HepG2 (cell line): ENCODE results near the gene TREH. TPM values are rescaled to one million over a fixed set of nuclear protein-coding genes. Genes with fewer than 3 reads are reported as not detected.
A peak's percentile ranks its signal among the peaks of the same experiment; 100 is the strongest.

Experiments
- ERF ChIP-seq: IDR thresholded peaks from 2 replicates; pipeline ENCODE4 v1.6.1; 2018; ENCODE audit warnings: missing biosample characterization, missing genetic modification reagents
- GLI4 ChIP-seq: sonication (generic); formaldehyde crosslinking; IDR thresholded peaks from 2 replicates; pipeline ENCODE4 v1.5.1; 2020; ENCODE audit warnings: missing genetic modification reagents, mild to moderate bottlenecking, moderate library complexity, borderline replicate concordance
- GZF1 ChIP-seq: sonication (generic); formaldehyde crosslinking; IDR thresholded peaks from 2 replicates; pipeline ENCODE4 v1.5.1; 2020; ENCODE audit warnings: mild to moderate bottlenecking, missing genetic modification reagents
- HDAC1 ChIP-seq: sonication (generic); formaldehyde crosslinking; IDR thresholded peaks from 2 replicates; pipeline ENCODE4 v1.5.1; 2020; ENCODE audit warnings: mild to moderate bottlenecking, missing genetic modification reagents
- ISL2 ChIP-seq: sonication (generic); formaldehyde crosslinking; IDR thresholded peaks from 2 replicates; pipeline ENCODE4 v1.5.0; 2020; ENCODE audit warnings: missing genetic modification reagents
- KDM4B ChIP-seq: sonication (generic); formaldehyde crosslinking; IDR thresholded peaks from 2 replicates; pipeline ENCODE4 v1.4.0; 2020; ENCODE audit warnings: missing genetic modification reagents
- KLF6 ChIP-seq: IDR thresholded peaks from 2 replicates; pipeline ENCODE4 v1.8.0; 2016; ENCODE audit warnings: missing biosample characterization, missing genetic modification reagents
- MEIS2 ChIP-seq: sonication (generic); formaldehyde crosslinking; IDR thresholded peaks from 2 replicates; pipeline ENCODE4 v1.9.0; 2021; ENCODE audit warnings: mild to moderate bottlenecking, missing genetic modification reagents
- RBM39 ChIP-seq: fragments of 200-400 bp; formaldehyde crosslinking; IDR thresholded peaks from one replicate; pipeline ENCODE4 v1.6.1; 2018; ENCODE audit warnings: antibody characterized with exemption, mild to moderate bottlenecking, low read depth, low read length; ENCODE audit not compliant: poor library complexity, severe bottlenecking
- SMAD1 ChIP-seq: sonication (generic); formaldehyde crosslinking; IDR thresholded peaks from 2 replicates; pipeline ENCODE4 v1.4.0; 2020; ENCODE audit warnings: missing genetic modification reagents, low read depth, mild to moderate bottlenecking, borderline replicate concordance
- SOX5 ChIP-seq: IDR thresholded peaks from 2 replicates; pipeline ENCODE4 v1.6.1; 2016; ENCODE audit warnings: borderline replicate concordance
- TCF7L2 ChIP-seq: IDR thresholded peaks from 2 replicates; pipeline ENCODE4 v1.6.1; 2011; ENCODE audit warnings: mild to moderate bottlenecking, low read depth, low read length, moderate library complexity
- TP53 ChIP-seq: sonication (generic); formaldehyde crosslinking; conservative IDR thresholded peaks from 2 replicates; pipeline ENCODE4 v1.4.0; 2020; ENCODE audit warnings: missing genetic modification reagents
- ZNF841 ChIP-seq: sonication (generic); formaldehyde crosslinking; IDR thresholded peaks from 2 replicates; pipeline ENCODE4 v1.8.1; 2023; ENCODE audit warnings: missing genetic modification reagents, borderline replicate concordance
- polyA plus RNA-seq, 8 experiments: library from polyadenylated mRNA; depleted of rRNA in 3 of 8; stranded (reverse) in 7 of 8; unstranded in 1 of 8; fragments of >200 nt; fragmentation: Illumina TruSeq in 4 of 8; extraction: Trizol in 4 of 8; gene quantifications; 2 replicates each; pipeline versions ENCODE4 v1.2.1 to v1.2.3, GENCODE V29; 2011 to 2016; ENCODE audit warnings: low read depth in 4 of 8, missing spikeins in 1 of 8, mixed read lengths in 1 of 8; ENCODE audit not compliant: insufficient read depth in 1 of 8
- total RNA-seq, 5 experiments: library from RNA; depleted of rRNA; stranded (reverse); fragments of >200 nt; fragmentation: Illumina TruSeq; extraction: Trizol; gene quantifications; 2 replicates each; pipeline ENCODE4 v1.2.3, GENCODE V29; 2016; ENCODE audit warnings: low read depth in 1 of 5
- TF ChIP-seq, protein P1 (sequence below), 2 experiments: sonication (generic) in 1 of 2; formaldehyde crosslinking in 1 of 2; IDR thresholded peaks; 2 replicates each; pipeline versions ENCODE4 v1.5.1 to v1.6.1; 2011 to 2020; ENCODE audit warnings: borderline replicate concordance in 1 of 2, low read depth in 1 of 2, low read length in 1 of 2, mild to moderate bottlenecking in 1 of 2, missing genetic modification reagents in 1 of 2, moderate library complexity in 1 of 2
- TF ChIP-seq, protein P2 (sequence below): sonication (generic); formaldehyde crosslinking; IDR thresholded peaks from 2 replicates; pipeline ENCODE4 v1.4.0; 2020; ENCODE audit warnings: missing genetic modification reagents
- TF ChIP-seq, protein P3 (sequence below): sonication (generic); formaldehyde crosslinking; IDR thresholded peaks from 2 replicates; pipeline ENCODE4 v1.4.0; 2020; ENCODE audit warnings: missing genetic modification reagents, borderline replicate concordance
- TF ChIP-seq, protein P4 (sequence below): sonication (generic); formaldehyde crosslinking; IDR thresholded peaks from 2 replicates; pipeline ENCODE4 v1.4.0; 2020; ENCODE audit warnings: mild to moderate bottlenecking, low read depth, missing genetic modification reagents

Gene TREH
- total and polyA plus RNA-seq, 2 of the 13 experiments (the other 11 are each of a cell fraction or from before 2014, with no cell fraction given): 0.53 to 0.86 TPM

DNA sequence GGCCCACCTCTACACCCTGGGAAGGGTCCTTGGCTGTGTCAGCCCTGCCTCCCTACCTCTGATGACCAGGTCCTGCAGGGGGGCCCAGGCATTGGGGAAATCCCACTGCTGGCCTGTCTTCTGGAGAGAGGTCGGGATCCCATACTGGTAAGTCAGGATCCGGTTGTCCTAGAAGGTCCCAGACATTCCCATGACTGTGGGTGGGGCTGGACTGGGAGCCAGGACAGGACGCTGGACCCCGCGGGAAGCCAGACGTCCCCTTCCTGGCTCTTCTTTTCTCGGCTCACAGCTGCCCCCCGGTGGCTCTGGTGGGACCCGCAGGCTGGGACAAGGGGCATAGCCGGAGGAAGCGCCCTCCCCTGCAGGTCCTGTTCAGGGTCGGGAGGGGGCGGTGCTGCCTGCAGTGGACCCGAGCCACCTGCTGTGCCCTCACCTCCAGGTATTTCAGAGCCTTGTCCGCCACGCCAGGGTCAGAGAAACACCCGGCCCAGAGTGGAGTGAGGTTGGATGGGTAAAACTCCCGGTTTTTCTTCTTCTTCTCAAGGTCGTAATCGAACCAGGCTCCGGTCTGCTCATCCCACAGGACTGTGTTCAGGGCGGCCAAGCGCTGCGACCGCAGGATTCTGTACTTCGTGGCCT lies 20.0 kb downstream of the TREH start (continued):
- TF ChIP-seq, protein P1, sequence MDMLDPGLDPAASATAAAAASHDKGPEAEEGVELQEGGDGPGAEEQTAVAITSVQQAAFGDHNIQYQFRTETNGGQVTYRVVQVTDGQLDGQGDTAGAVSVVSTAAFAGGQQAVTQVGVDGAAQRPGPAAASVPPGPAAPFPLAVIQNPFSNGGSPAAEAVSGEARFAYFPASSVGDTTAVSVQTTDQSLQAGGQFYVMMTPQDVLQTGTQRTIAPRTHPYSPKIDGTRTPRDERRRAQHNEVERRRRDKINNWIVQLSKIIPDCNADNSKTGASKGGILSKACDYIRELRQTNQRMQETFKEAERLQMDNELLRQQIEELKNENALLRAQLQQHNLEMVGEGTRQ (IDR thresholded peaks at IDR 0.05; ENCODE audit: low read depth, low read length): no peak
- TF ChIP-seq, protein P1 (CRISPR knock-in tag; IDR thresholded peaks at IDR 0.05; ENCODE audit: borderline replicate concordance): no peak
- TF ChIP-seq TCF7L2 (no peak), KLF6 (0 out of 2 replicates have a peak, but pooled peaks have one; percentile 30), GLI4 (no peak), ERF (CRISPR knock-in tag) (peak; percentile 78; the same call in 1 of the 2 replicates), TP53 (CRISPR knock-in tag) (no peak), ISL2 (CRISPR knock-in tag) (0 out of 2 replicates have a peak, but pooled peaks have one; percentile 42), RBM39 (peak; percentile 46), MEIS2 (CRISPR knock-in tag) (no peak), HDAC1 (peak; percentile 39; the same call in 1 of the 2 replicates), KDM4B (0 out of 2 replicates have a peak, but pooled peaks have one; percentile 59), SOX5 (CRISPR knock-in tag) (peak; percentile 20; the same call in 1 of the 2 replicates), GZF1 (CRISPR knock-in tag) (0 out of 2 replicates have a peak, but pooled peaks have one; percentile 35), SMAD1 (CRISPR knock-in tag) (no peak), ZNF841 (no peak)
- TF ChIP-seq, protein P2, sequence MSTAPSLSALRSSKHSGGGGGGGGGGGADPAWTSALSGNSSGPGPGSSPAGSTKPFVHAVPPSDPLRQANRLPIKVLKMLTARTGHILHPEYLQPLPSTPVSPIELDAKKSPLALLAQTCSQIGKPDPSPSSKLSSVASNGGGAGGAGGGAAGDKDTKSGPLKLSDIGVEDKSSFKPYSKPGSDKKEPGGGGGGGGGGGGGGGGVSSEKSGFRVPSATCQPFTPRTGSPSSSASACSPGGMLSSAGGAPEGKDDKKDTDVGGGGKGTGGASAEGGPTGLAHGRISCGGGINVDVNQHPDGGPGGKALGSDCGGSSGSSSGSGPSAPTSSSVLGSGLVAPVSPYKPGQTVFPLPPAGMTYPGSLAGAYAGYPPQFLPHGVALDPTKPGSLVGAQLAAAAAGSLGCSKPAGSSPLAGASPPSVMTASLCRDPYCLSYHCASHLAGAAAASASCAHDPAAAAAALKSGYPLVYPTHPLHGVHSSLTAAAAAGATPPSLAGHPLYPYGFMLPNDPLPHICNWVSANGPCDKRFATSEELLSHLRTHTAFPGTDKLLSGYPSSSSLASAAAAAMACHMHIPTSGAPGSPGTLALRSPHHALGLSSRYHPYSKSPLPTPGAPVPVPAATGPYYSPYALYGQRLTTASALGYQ (CRISPR knock-in tag): no peak
- TF ChIP-seq, protein P3, sequence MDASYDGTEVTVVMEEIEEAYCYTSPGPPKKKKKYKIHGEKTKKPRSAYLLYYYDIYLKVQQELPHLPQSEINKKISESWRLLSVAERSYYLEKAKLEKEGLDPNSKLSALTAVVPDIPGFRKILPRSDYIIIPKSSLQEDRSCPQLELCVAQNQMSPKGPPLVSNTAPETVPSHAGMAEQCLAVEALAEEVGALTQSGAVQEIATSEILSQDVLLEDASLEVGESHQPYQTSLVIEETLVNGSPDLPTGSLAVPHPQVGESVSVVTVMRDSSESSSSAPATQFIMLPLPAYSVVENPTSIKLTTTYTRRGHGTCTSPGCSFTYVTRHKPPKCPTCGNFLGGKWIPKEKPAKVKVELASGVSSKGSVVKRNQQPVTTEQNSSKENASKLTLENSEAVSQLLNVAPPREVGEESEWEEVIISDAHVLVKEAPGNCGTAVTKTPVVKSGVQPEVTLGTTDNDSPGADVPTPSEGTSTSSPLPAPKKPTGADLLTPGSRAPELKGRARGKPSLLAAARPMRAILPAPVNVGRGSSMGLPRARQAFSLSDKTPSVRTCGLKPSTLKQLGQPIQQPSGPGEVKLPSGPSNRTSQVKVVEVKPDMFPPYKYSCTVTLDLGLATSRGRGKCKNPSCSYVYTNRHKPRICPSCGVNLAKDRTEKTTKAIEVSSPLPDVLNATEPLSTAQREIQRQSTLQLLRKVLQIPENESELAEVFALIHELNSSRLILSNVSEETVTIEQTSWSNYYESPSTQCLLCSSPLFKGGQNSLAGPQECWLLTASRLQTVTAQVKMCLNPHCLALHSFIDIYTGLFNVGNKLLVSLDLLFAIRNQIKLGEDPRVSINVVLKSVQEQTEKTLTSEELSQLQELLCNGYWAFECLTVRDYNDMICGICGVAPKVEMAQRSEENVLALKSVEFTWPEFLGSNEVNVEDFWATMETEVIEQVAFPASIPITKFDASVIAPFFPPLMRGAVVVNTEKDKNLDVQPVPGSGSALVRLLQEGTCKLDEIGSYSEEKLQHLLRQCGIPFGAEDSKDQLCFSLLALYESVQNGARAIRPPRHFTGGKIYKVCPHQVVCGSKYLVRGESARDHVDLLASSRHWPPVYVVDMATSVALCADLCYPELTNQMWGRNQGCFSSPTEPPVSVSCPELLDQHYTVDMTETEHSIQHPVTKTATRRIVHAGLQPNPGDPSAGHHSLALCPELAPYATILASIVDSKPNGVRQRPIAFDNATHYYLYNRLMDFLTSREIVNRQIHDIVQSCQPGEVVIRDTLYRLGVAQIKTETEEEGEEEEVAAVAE (CRISPR knock-in tag): peak; percentile 63; the same call in 1 of the 2 replicates
- TF ChIP-seq, protein P4, sequence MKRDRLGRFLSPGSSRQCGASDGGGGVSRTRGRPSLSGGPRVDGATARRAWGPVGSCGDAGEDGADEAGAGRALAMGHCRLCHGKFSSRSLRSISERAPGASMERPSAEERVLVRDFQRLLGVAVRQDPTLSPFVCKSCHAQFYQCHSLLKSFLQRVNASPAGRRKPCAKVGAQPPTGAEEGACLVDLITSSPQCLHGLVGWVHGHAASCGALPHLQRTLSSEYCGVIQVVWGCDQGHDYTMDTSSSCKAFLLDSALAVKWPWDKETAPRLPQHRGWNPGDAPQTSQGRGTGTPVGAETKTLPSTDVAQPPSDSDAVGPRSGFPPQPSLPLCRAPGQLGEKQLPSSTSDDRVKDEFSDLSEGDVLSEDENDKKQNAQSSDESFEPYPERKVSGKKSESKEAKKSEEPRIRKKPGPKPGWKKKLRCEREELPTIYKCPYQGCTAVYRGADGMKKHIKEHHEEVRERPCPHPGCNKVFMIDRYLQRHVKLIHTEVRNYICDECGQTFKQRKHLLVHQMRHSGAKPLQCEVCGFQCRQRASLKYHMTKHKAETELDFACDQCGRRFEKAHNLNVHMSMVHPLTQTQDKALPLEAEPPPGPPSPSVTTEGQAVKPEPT (CRISPR knock-in tag): no peak
